Measurements from ENCODE around the gene POLR3K. TPM values are rescaled to one million over a fixed set of nuclear protein-coding genes. Genes with fewer than 3 reads are reported as not detected.
"Not testable (repeated sequence)": the region's sequence is repeated elsewhere in the genome, so short reads cannot be mapped to it uniquely, and the experiment has no call there.

Gene POLR3K
- total RNA-seq, 1 experiment from 2014 or later = 53.6 TPM

GRCh38 chr16:47234-47633 is 6.2 kb downstream of the POLR3K start:
- Histone ChIP-seq H3K4ac (ENCODE audit: low read depth, low read length) (no peak overlapping the region), H3T11ph (ENCODE audit: low read length) (no peak overlapping the region), H4K20me1 (ENCODE audit: control insufficient read depth, insufficient read depth, insufficient read length) (no peaks in the 10 kb centered on the region), H3K79me1 (ENCODE audit: insufficient read depth, low read depth, low read length, poor library complexity, severe bottlenecking) (peaks cover 2% of the 10 kb centered on the region), H2AFZ (ENCODE audit: low read length) (no peak overlapping the region), H2BK15ac (ENCODE audit: low read depth, low read length) (no peak overlapping the region), H3K23ac (ENCODE audit: insufficient read length, low read depth, low read length) (no peak overlapping the region), H3K14ac (ENCODE audit: insufficient read depth, low read length) (no peak overlapping the region), H3K56ac (ENCODE audit: insufficient read length, low read depth, low read length) (no peak overlapping the region), H2BK12ac (ENCODE audit: insufficient read length, low read depth, low read length) (no peak overlapping the region), H3K9me3 (ENCODE audit: control insufficient read depth, low read depth, low read length) (peaks cover 10% of the 10 kb centered on the region), H3K4me1 (ENCODE audit: insufficient read depth, low read length) (no peaks in the 10 kb centered on the region), H2BK5ac (ENCODE audit: insufficient read length, low read length) (no peak overlapping the region), H3K9ac (ENCODE audit: extremely low read depth, insufficient read length, low read length) (no peak overlapping the region), H3K27me3 (ENCODE audit: insufficient read depth, low read length) (no peaks in the 10 kb centered on the region), H4K91ac (ENCODE audit: insufficient read length, low read depth, low read length) (no peak overlapping the region), H3K4me2 (ENCODE audit: insufficient read depth, insufficient read length, low read length) (no peak overlapping the region), H4K8ac (replicated peaks; ENCODE audit: insufficient read length, low read depth, low read length) (no peak overlapping the region), H3K79me2 (ENCODE audit: insufficient read depth, low read length) (peaks cover 2% of the 10 kb centered on the region; the same call in 1 of the 2 replicates), H2AK5ac (ENCODE audit: insufficient read length, low read length) (no peak overlapping the region), H3K18ac (ENCODE audit: insufficient read length, low read depth, low read length) (no peak overlapping the region), H3K27ac (ENCODE audit: insufficient read length, low read depth, low read length) (no peak overlapping the region), H3K23me2 (ENCODE audit: insufficient read length, low read depth, low read length, poor library complexity, severe bottlenecking) (no peaks in the 10 kb centered on the region), H4K5ac (ENCODE audit: insufficient read length, low read depth, low read length) (no peak overlapping the region), H2BK20ac (ENCODE audit: low read depth, low read length, poor library complexity, severe bottlenecking) (no peak overlapping the region), H2BK120ac (ENCODE audit: low read depth, low read length, poor library complexity, severe bottlenecking) (no peak overlapping the region)
- Mint-ChIP-seq H3K36me3 (ENCODE audit: insufficient read depth in 1 of 3, low read depth in 3 of 3) (peaks cover 73 to 91% (median 87%) of the 10 kb centered on the region in 3 experiments), H3K9me3 (peaks cover 7 to 10% of the 10 kb centered on the region in 2 experiments; a peak in 4 of 5 replicates), H3K4me1 (peaks cover 9 to 11% of the 10 kb centered on the region in 2 experiments; a peak in 3 of 4 replicates), H3K27ac (no peak overlapping the region; a peak in 2 of 7 replicates), H3K27me3 (ENCODE audit: low read depth) (no peaks in the 10 kb centered on the region), H3K4me3 (no peak overlapping the region)
- no CpG with 5 or more reads among the region's 7 CpGs for WGBS (ENCODE audit: extremely low coverage, insufficient read length, low lambda C conversion rate)
- DNase-seq = no peak
- no peak for TF ChIP-seq CTCF (conservative IDR thresholded peaks at IDR 0.05)

GRCh38 chr16:46510-46909 is 6.9 kb downstream of the POLR3K start:
- Mint-ChIP-seq H3K9me3 (peaks cover 12 to 14% of the 10 kb centered on the region in 2 experiments; a peak in 4 of 5 replicates), H3K36me3 (ENCODE audit: insufficient read depth in 1 of 3, low read depth in 3 of 3) (peaks cover 79 to 94% (median 88%) of the 10 kb centered on the region in 3 experiments)
- H2AK5ac ChIP-seq (ENCODE audit: insufficient read length, low read length); H2BK20ac ChIP-seq (ENCODE audit: low read depth, low read length, poor library complexity, severe bottlenecking); H3K9ac ChIP-seq (ENCODE audit: extremely low read depth, insufficient read length, low read length); H3K23me2 ChIP-seq (ENCODE audit: insufficient read length, low read depth, low read length, poor library complexity, severe bottlenecking); H3K79me1 ChIP-seq (ENCODE audit: insufficient read depth, low read depth, low read length, poor library complexity, severe bottlenecking); H3K4ac ChIP-seq (ENCODE audit: low read depth, low read length); DNase-seq; H3K56ac ChIP-seq (ENCODE audit: insufficient read length, low read depth, low read length); H3K4me2 ChIP-seq (ENCODE audit: insufficient read depth, insufficient read length, low read length); H3K27ac ChIP-seq (ENCODE audit: insufficient read length, low read depth, low read length); H3K4me1 ChIP-seq (ENCODE audit: insufficient read depth, low read length); H3K14ac ChIP-seq (ENCODE audit: insufficient read depth, low read length); H3K27ac Mint-ChIP-seq; H3K4me3 Mint-ChIP-seq; H2BK5ac ChIP-seq (ENCODE audit: insufficient read length, low read length); H2BK12ac ChIP-seq (ENCODE audit: insufficient read length, low read depth, low read length); H3K23ac ChIP-seq (ENCODE audit: insufficient read length, low read depth, low read length); H4K20me1 ChIP-seq (ENCODE audit: control insufficient read depth, insufficient read depth, insufficient read length); H3T11ph ChIP-seq (ENCODE audit: low read length); H3K27me3 ChIP-seq (ENCODE audit: insufficient read depth, low read length); H4K91ac ChIP-seq (ENCODE audit: insufficient read length, low read depth, low read length); H3K27me3 Mint-ChIP-seq (ENCODE audit: low read depth); H3K18ac ChIP-seq (ENCODE audit: insufficient read length, low read depth, low read length); H4K8ac ChIP-seq (replicated peaks; ENCODE audit: insufficient read length, low read depth, low read length); H3K4me1 Mint-ChIP-seq; H3K79me2 ChIP-seq (ENCODE audit: insufficient read depth, low read length); H2BK15ac ChIP-seq (ENCODE audit: low read depth, low read length); H4K5ac ChIP-seq (ENCODE audit: insufficient read length, low read depth, low read length); H2BK120ac ChIP-seq (ENCODE audit: low read depth, low read length, poor library complexity, severe bottlenecking); H2AFZ ChIP-seq (ENCODE audit: low read length): not testable (repeated sequence)
- no CpG with 5 or more reads among the region's 7 CpGs for WGBS (ENCODE audit: extremely low coverage, insufficient read length, low lambda C conversion rate)
- H3K9me3 ChIP-seq (ENCODE audit: control insufficient read depth, low read depth, low read length) = peaks cover 12% of the 10 kb centered on the region

Measured in H9 (cell line).